Epithelial cell of esophagus (primary cell): ENCODE data around the gene KIAA0930.
"Not testable (repeated sequence)": the region's sequence is repeated elsewhere in the genome, so short reads cannot be mapped to it uniquely, and the experiment has no call there.

ENCODE experiments used
- DNase-seq: peaks from one replicate; pipeline ENCODE4 v3.0.0; 2010; ENCODE audit warnings: low read depth
- H3K4me3 ChIP-seq: 2 replicates; pipeline ENCODE4 v1.5.1; 2011; ENCODE audit warnings: mild to moderate bottlenecking, low read length, control low read depth
- TF ChIP-seq, protein P1 (sequence below): IDR thresholded peaks from 2 replicates; pipeline ENCODE4 v1.5.1; 2011; ENCODE audit warnings: low read depth, mild to moderate bottlenecking, low read length, control low read depth, inconsistent platforms; ENCODE audit not compliant: insufficient read depth; ENCODE audit errors: missing control alignments

Gene KIAA0930

DNA sequence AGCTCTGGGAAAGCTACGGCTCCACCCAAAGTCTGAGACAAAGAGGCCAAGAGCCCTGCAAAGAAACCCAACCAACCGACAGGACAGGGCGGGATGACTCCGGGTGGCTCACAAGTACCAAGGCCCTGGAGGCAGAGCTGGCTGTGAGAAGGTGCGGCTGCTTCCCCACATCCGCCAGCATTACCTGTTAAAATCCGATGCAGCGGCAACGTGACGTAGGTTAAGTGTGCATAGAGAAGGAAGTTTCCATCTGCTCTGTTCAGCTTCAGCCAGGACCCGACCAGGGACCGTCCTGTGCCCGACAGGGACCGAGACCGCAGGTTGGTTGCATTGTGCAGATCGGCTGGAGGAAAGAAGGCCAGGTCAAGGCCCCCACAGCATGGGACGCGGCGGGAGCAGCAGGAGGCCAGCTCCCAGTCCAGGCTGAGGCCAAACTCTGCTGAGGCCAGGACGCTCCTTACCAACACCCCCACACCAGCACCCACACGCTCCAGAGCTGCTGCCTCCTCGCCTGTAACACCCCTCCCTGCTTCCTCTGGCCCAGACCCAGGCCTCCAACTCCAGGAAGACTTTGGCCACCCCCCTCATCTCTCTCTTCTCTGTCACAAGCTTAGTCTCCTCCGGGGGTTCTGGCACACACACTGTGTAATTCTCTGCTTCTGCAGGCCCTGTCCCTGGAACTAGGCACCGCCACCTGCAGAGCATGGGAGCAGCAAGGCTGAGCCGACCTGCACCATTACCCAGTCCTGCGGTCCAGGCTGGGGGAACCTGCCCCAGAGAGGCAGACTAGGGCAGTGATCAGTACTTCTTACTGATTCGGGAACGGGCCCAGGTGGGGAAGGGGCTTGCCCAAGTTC is 42.9 kb downstream of the KIAA0930 start:
- no peak overlapping the region for H3K4me3 ChIP-seq
- TF ChIP-seq, protein P1, sequence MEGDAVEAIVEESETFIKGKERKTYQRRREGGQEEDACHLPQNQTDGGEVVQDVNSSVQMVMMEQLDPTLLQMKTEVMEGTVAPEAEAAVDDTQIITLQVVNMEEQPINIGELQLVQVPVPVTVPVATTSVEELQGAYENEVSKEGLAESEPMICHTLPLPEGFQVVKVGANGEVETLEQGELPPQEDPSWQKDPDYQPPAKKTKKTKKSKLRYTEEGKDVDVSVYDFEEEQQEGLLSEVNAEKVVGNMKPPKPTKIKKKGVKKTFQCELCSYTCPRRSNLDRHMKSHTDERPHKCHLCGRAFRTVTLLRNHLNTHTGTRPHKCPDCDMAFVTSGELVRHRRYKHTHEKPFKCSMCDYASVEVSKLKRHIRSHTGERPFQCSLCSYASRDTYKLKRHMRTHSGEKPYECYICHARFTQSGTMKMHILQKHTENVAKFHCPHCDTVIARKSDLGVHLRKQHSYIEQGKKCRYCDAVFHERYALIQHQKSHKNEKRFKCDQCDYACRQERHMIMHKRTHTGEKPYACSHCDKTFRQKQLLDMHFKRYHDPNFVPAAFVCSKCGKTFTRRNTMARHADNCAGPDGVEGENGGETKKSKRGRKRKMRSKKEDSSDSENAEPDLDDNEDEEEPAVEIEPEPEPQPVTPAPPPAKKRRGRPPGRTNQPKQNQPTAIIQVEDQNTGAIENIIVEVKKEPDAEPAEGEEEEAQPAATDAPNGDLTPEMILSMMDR = no peak
- DNase-seq = no peak

DNA sequence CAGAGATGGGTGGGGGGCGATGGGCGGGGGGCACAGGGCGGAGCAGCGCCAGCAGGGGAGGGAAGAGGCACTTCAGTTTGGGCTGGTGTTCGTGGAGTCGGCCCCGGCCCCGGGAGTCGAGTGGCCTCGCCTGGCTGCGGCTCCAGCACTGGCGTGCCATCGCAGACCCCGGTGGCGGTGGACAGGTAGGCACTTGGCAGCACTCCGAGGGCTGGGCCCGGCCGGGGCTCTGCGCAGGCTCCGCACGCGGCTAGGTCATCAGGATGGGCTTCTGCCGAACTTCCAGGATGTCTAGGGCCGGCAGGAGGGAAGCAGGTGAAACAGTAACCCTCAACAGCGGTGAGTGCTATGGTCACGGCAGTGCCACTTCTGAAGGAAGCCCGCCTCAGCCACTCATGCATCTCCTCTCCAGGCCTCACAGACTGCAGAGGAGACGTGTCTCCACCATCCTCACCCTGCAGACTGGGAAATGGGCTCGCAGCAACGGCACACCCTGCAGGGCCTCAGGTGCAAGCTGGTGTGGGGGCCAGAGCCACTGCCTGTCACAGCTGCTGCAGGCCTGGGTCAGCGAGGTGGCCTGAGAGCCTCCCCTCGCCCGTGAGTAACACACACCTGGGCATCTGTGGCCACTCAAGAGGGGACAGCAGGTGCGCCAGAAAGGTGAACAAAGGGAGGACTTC is 43.6 kb downstream of the KIAA0930 start:
- no peak for DNase-seq
- H3K4me3 ChIP-seq = no peak overlapping the region
- TF ChIP-seq, protein P1 = no peak

DNA sequence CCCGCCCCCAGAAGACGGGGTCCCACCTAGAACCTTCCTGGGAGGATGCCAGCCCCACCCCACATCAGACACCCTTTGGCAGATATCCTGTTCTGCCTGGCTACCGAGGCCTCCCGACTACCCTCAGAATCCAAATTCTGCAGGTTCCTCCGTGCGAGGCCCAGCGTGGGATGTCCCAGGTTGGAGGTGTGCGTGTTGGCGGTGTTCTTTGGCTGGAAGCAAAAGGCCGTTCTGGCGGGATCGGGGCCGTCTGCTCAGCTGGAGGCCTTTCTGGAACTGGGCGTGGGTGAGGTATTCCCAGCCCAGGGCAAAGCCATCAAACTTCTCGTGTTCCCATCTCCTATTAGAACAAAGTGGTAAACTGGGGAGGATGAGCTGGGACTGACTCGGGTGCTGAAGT is 44.4 kb downstream of the KIAA0930 start:
- DNase-seq = no peak
- no peak overlapping the region for H3K4me3 ChIP-seq
- TF ChIP-seq, protein P1 = no peak

DNA sequence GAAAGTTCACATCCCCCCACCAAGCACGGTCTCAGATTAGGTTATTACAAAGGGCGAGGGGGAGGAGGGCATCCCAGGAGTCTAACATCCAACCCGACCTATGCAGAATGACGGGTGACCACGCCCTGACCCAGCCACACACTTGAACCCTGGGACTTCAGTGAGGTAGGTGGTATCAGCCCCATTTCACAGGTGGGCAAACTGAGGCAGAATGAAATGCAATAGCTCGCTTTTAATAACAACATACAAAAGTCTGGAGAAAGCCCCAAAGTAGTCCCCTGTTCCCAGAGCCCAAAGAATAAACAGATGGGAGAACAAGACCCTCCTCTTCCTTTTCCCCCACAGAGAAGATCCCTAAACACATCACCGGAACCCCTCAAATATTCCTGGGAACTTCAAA is 45.1 kb downstream of the KIAA0930 start:
- no peak overlapping the region for H3K4me3 ChIP-seq
- DNase-seq = no peak
- TF ChIP-seq, protein P1 = no peak

DNA sequence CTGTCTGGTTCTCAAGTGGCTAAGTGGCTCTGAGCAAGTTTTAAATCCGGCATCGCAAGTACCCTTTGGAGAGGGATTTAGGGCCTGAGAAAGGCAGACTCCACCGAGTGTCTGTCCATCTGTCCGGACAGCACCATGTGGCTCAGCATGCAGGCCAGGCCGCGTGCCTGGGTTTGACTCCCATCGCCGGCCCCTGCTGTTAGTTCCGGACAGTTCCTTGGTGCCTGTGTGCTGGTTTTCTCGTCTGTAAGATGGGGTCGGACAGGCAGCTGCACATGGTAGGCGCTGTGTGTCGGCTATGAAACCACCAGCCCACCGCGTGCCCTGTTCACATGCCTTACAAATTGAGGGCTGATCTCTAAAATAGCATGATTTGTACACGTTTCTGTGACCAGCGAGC is 46.0 kb downstream of the KIAA0930 start:
- H3K4me3 ChIP-seq = no peak overlapping the region
- DNase-seq = no peak
- TF ChIP-seq, protein P1 = no peak

DNA sequence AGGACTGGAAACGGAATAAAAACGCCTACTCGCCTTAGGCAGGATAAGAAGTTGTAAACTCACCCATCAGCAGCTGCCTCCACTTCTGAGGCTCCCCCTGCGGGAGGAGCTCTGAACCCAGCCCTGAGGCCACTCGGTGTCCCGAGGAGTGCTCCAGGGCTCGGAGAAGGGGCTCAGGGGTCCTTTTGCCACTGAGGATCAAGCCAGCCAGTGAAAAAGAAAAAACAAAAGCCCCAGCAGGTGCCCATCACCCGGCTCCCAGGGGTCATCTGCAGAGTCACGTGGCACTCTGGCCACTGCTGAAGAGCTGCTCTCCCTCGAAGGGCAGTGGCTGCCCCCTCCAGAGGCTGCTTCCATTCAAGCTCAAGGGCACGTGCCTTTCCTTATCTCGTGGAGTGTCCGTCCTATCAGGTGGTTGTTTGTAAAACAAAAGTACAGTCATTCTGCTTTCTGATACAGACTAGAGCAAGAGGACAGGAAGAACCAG is 48.0 kb downstream of the KIAA0930 start:
- TF ChIP-seq, protein P1 = no peak
- H3K4me3 ChIP-seq = no peak overlapping the region
- no peak for DNase-seq

DNA sequence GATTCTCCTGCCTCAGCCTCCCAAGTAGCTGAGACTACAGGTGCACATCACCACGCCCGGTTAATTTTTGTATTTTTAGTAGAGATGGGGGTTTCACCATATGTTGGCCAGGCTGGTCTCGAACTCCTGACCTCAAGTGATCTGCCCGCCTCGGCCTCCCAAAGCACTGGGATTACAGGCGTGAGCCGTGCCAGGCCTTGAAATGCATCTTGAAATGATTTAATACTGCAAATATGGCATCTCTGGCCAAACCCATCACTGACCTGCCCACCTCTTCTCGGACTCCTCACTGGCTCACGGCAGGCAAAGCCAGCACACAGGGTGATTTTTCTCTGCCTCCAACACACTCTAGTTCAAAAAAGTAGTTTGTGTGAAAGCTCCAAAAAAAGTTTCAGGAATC is 48.9 kb downstream of the KIAA0930 start:
- DNase-seq, H3K4me3 ChIP-seq: not testable (repeated sequence)
